B cell (primary cell): ENCODE measurements around the gene IQSEC3. TPM values are rescaled to one million over a fixed set of nuclear protein-coding genes. Genes with fewer than 3 reads are reported as not detected.

Experiments used
- ATAC-seq: fragments of 200-7000 bp; cut with Tn5 transposase; one replicate; pipeline ENCODE4 v1.10.0; 2021; ENCODE audit warnings: low read depth, mild to moderate bottlenecking, moderate number of reproducible peaks, moderate library complexity
- CTCF ChIA-PET: fragments of 350-600 bp; sonication (Branson Sonifier 250); formaldehyde crosslinking; loops from one replicate; lab custom pipeline; 2021; ENCODE audit warnings: antibody characterized with exemption, inconsistent platforms; lab: Charles Lee
- POLR2A ChIA-PET: fragments of 350-600 bp; sonication (Branson Sonifier 250); formaldehyde crosslinking; loops from one replicate; lab custom pipeline; 2021; ENCODE audit warnings: antibody characterized with exemption; lab: Charles Lee
- DNase-seq: peaks from one replicate; pipeline ENCODE4 v3.0.0; 2013
- H2AFZ ChIP-seq: 2 replicates; pipeline ENCODE4 v1.6.1; 2012; ENCODE audit warnings: mild to moderate bottlenecking, low read depth, low read length; ENCODE audit not compliant: insufficient read depth, poor library complexity, severe bottlenecking
- H3K27ac ChIP-seq, 2 donors: 1 replicate in 1 of 2; 2 replicates in 1 of 2; pipeline ENCODE4 v1.5.1; 2012 to 2013; ENCODE audit warnings: low read length in 2 of 2, mild to moderate bottlenecking in 2 of 2, moderate library complexity in 1 of 2
- H3K27me3 ChIP-seq, 4 experiments: fragments of 200-600 bp in 1 of 4; sonication (generic) in 1 of 4; replicated peaks in 1 of 4; 1 replicate in 2 of 4; 2 replicates in 2 of 4; pipeline versions ENCODE4 v1.6.1 to v1.7.0; 2013 to 2016; ENCODE audit warnings: low read length in 3 of 4, mild to moderate bottlenecking in 2 of 4, mixed read lengths in 1 of 4, moderate library complexity in 1 of 4; ENCODE audit not compliant: insufficient read depth in 4 of 4, control insufficient read depth in 3 of 4; ENCODE audit errors: control extremely low read depth in 1 of 4
- H3K36me3 ChIP-seq, 2 experiments: replicated peaks in 1 of 2; 1 replicate in 1 of 2; 2 replicates in 1 of 2; pipeline versions ENCODE4 v1.6.1 to v1.7.1; 2013; ENCODE audit warnings: low read length in 1 of 2; ENCODE audit not compliant: insufficient read depth in 2 of 2, control insufficient read depth in 1 of 2; ENCODE audit errors: control extremely low read depth in 1 of 2, extremely low read depth in 1 of 2
- H3K4me1 ChIP-seq, 2 donors: fragments of 200-600 bp in 1 of 2; sonication (generic) in 1 of 2; 1 replicate in 1 of 2; 2 replicates in 1 of 2; pipeline versions ENCODE4 v1.5.1 to v1.6.1; 2013 to 2017; ENCODE audit warnings: low read length in 2 of 2; ENCODE audit not compliant: control insufficient read depth in 2 of 2, insufficient read depth in 2 of 2
- H3K4me2 ChIP-seq: replicated peaks from 2 replicates; pipeline ENCODE3; 2012; ENCODE audit warnings: mild to moderate bottlenecking, low read depth, low read length; ENCODE audit not compliant: poor library complexity, severe bottlenecking
- H3K4me3 ChIP-seq, 5 experiments: fragments of 200-600 bp in 1 of 5; sonication (generic) in 1 of 5; 1 replicate in 3 of 5; 2 replicates in 2 of 5; pipeline versions ENCODE4 v1.5.1 to v1.7.0; 2011 to 2016; ENCODE audit warnings: low read length in 4 of 5, mild to moderate bottlenecking in 4 of 5, low read depth in 2 of 5, control low read depth in 1 of 5, moderate library complexity in 1 of 5; ENCODE audit not compliant: insufficient read depth in 1 of 5; ENCODE audit errors: control extremely low read depth in 1 of 5, extremely low read depth in 1 of 5
- H3K79me2 ChIP-seq: fragments of 200-600 bp; sonication (generic); one replicate; pipeline ENCODE4 v1.6.0; 2016; ENCODE audit warnings: low read length; ENCODE audit not compliant: control insufficient read depth, insufficient read depth
- H3K9ac ChIP-seq: fragments of 200-600 bp; sonication (generic); 2 replicates; pipeline ENCODE4 v1.6.1; 2017; ENCODE audit warnings: mild to moderate bottlenecking, low read length, moderate library complexity
- H3K9me3 ChIP-seq, 3 donors: one replicate each; pipeline versions ENCODE4 v1.6.1 to v1.7.1; 2013; ENCODE audit warnings: low read length in 2 of 3; ENCODE audit not compliant: control insufficient read depth in 2 of 3, insufficient read depth in 1 of 3; ENCODE audit errors: control extremely low read depth in 1 of 3
- H4K20me1 ChIP-seq: 2 replicates; pipeline ENCODE4 v1.6.0; 2012; ENCODE audit warnings: mild to moderate bottlenecking, low read length; ENCODE audit not compliant: insufficient read depth, control insufficient read depth, poor library complexity, severe bottlenecking
- H3K27ac Mint-ChIP-seq: one replicate; pipeline ENCODE4 v1.8.0; 2021; ENCODE audit warnings: mixed read lengths
- H3K27me3 Mint-ChIP-seq: one replicate; pipeline ENCODE4 v1.8.0; 2021; ENCODE audit warnings: mixed read lengths
- H3K4me1 Mint-ChIP-seq: one replicate; pipeline ENCODE4 v1.8.0; 2021; ENCODE audit warnings: mixed read lengths
- H3K4me3 Mint-ChIP-seq: one replicate; pipeline ENCODE4 v1.8.0; 2021; ENCODE audit warnings: mixed read lengths
- H3K9me3 Mint-ChIP-seq: one replicate; pipeline ENCODE4 v1.8.0; 2022; ENCODE audit warnings: mixed read lengths; ENCODE audit not compliant: insufficient read depth
- EZH2 ChIP-seq: IDR thresholded peaks from 2 replicates; pipeline ENCODE4 v1.6.1; 2012; ENCODE audit warnings: borderline replicate concordance, low read depth, mild to moderate bottlenecking, moderate library complexity, low read length; ENCODE audit not compliant: insufficient read depth, poor library complexity, severe bottlenecking
- WGBS: methylation state at CpG from one replicate; pipeline ENCODE4 v1.1.5; 2013; ENCODE audit warnings: missing lambda C conversion rate; ENCODE audit not compliant: insufficient coverage; 5-methylcytosine and 5-hydroxymethylcytosine counted together
- intact Hi-C: fragments of 100-400 bp; cut with micrococcal nuclease; formaldehyde crosslinking; loops from one replicate; pipeline ENCODE4 v1.10.0; 2022
- polyA plus RNA-seq: library from polyadenylated mRNA; depleted of rRNA; stranded (reverse); fragments of >200 nt; gene quantifications from 2 replicates; pipeline ENCODE4 v1.2.3, GENCODE V29; 2012
- total RNA-seq, 2 donors: library from RNA; stranded (reverse); fragments of 120-200 nt in 1 of 2; gene quantifications; 1 replicate in 1 of 2; 2 replicates in 1 of 2; pipeline versions ENCODE4 v1.2.3 to v1.2.4, GENCODE V29; 2013 to 2022
- TF ChIP-seq, protein P1 (sequence below): fragments of 200-600 bp; IDR thresholded peaks from one replicate; pipeline ENCODE4 v1.8.0; 2022; ENCODE audit warnings: antibody characterized with exemption, mild to moderate bottlenecking

The IQSEC3 gene
- total and polyA plus RNA-seq, 2 donors (not counting 1 experiment from before 2014, with no cell fraction given): 0.01 to 1.8 TPM

DNA sequence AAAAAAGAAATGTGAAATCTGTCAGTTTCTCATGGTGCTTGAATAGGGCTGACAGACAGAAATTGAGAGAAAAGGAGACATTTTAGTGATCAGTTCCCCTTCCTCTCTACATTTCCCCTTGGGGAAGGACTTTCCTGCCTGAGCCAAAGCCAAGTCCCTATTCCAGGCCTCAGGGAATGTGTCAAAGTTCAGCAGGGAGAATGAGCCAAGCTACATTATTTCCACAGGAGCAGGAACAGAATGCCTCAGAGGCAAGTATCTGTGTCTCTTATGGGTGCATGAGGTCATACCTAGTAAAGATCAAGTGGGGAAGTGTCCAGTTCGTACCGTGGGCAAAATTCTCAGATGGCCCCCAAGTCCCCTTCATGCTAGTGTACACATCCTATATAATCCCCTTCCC, 68.6 kb downstream of the IQSEC3 start:
- CTCF ChIA-PET: no interaction called here
- H3K27me3 Mint-ChIP-seq: peaks cover 32% of the 10 kb centered on the region
- TF ChIP-seq, protein P1, sequence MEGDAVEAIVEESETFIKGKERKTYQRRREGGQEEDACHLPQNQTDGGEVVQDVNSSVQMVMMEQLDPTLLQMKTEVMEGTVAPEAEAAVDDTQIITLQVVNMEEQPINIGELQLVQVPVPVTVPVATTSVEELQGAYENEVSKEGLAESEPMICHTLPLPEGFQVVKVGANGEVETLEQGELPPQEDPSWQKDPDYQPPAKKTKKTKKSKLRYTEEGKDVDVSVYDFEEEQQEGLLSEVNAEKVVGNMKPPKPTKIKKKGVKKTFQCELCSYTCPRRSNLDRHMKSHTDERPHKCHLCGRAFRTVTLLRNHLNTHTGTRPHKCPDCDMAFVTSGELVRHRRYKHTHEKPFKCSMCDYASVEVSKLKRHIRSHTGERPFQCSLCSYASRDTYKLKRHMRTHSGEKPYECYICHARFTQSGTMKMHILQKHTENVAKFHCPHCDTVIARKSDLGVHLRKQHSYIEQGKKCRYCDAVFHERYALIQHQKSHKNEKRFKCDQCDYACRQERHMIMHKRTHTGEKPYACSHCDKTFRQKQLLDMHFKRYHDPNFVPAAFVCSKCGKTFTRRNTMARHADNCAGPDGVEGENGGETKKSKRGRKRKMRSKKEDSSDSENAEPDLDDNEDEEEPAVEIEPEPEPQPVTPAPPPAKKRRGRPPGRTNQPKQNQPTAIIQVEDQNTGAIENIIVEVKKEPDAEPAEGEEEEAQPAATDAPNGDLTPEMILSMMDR: no peak
- TF ChIP-seq EZH2: no peak

DNA sequence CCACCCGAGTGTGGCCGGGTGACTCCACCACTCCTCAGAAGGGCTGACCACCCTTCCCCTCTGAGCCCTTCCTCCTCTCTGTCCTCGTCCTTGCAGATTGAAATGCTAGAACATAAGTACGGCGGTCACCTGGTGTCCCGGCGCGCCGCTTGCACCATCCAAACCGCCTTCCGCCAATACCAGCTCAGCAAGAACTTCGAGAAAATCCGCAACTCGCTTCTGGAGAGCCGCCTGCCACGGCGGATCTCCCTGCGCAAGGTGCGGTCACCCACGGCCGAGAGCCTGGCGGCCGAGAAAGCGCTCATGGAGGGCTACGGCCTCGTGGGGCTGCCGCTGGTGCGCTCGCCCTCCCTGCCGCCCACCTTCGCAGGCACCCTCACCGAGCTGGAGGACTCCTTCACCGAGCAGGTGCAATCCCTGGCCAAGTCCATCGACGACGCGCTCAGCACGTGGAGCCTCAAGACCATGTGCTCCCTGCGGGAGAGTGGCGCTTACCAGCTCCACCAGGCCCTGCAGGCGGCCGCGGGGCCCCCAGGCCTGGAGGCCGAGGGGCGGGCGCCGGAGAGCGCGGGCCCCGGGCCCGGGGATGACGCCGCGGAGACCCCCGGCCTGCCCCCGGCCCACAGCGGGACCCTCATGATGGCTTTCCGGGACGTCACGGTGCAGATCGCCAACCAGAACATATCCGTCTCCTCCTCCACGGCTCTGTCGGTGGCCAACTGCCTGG, 71.8 kb downstream of the IQSEC3 start:
- Histone ChIP-seq H4K20me1 (no peaks in the 10 kb centered on the region), H3K4me1 (no peaks in the 10 kb centered on the region), H3K4me3 (no peak overlapping the region), H2AFZ (no peak overlapping the region), H3K4me2 (no peak overlapping the region), H3K27me3 (peaks cover 0 to 18% (median 1%) of the 10 kb centered on the region in 4 experiments), H3K27ac (no peak overlapping the region), H3K79me2 (no peaks in the 10 kb centered on the region), H3K36me3 (no peaks in the 10 kb centered on the region), H3K9ac (no peak overlapping the region), H3K9me3 (peaks cover 0 to 6% (median 0%) of the 10 kb centered on the region in 3 donors)
- Mint-ChIP-seq H3K4me1 (no peaks in the 10 kb centered on the region), H3K27ac (no peak overlapping the region), H3K27me3 (peaks cover 38% of the 10 kb centered on the region), H3K4me3 (no peak overlapping the region), H3K9me3 (no peaks in the 10 kb centered on the region)
- CTCF ChIA-PET: no interaction called here
- WGBS: 82% methylated on average over 64 of the region's 64 CpGs
- DNase-seq (no peak), ATAC-seq (no peak)
- TF ChIP-seq, protein P1: no peak
- no peak for TF ChIP-seq EZH2
- intact Hi-C loops: no loop called here
- POLR2A ChIA-PET: no interaction called here

More for the DNA sequence above, 68.6 kb downstream of the IQSEC3 start:
- no peak for DNase-seq
- Histone ChIP-seq H3K36me3 (no peaks in the 10 kb centered on the region), H3K79me2 (no peaks in the 10 kb centered on the region), H3K9me3 (peaks cover 0 to 6% (median 0%) of the 10 kb centered on the region in 3 donors), H3K27ac (no peak overlapping the region), H3K27me3 (peaks cover 0 to 14% (median 1%) of the 10 kb centered on the region in 4 experiments), H3K9ac (no peak overlapping the region), H2AFZ (no peak overlapping the region), H4K20me1 (no peaks in the 10 kb centered on the region), H3K4me3 (no peak overlapping the region), H3K4me1 (no peaks in the 10 kb centered on the region), H3K4me2 (no peak overlapping the region)
- no CpG with 5 or more reads among the region's 2 CpGs for WGBS
- Mint-ChIP-seq H3K4me1 (no peaks in the 10 kb centered on the region), H3K4me3 (no peak overlapping the region), H3K27ac (no peak overlapping the region), H3K9me3 (no peaks in the 10 kb centered on the region)
- POLR2A ChIA-PET: no interaction called here
- ATAC-seq: no peak
- intact Hi-C loops: no loop called here
